ENCODE results near the gene P2RY4. TPM values are rescaled to one million over a fixed set of nuclear protein-coding genes. Genes with fewer than 3 reads are reported as not detected.
A peak's percentile ranks its signal among the peaks of the same experiment; 100 is the strongest.

The P2RY4 gene
- total RNA-seq: 1 to 10 TPM; 2.2 to 7.0 (median 4.3) TPM

DNA sequence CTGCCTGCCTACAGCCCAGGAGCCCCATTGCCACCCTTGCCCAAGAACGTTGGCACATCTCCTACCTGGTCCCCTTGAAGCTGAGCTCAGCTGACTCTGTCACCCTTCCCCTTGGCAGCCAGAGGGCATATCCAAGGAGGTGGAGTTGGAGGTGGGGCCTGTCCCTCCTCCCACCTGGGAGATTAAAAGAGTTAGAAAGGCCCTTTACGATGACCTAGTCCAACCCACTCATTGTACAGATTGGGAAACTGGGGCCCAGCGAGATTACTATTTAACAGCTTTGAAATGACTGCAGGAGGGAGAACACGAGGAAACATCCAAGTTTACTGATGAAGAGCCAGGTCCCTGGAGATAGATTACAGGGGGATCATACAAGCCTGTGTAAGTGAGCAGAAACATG lies at the start of gene P2RY4:
Gene P2RY4, minus strand, starts transcription at position 101 of the 400 bp plus-strand sequence. CDS start 580 bp downstream, outside the sequence.
- TF ChIP-seq EP300 (IDR thresholded peaks at IDR 0.05): no peak
- Histone ChIP-seq H3K4me1 (peaks cover 3% of the 10 kb centered on the region), H3K9me3 (no peaks in the 10 kb centered on the region), H3K27me3 (no peaks in the 10 kb centered on the region), H3K36me3 (no peaks in the 10 kb centered on the region), H3K27ac (no peak within 1 kb of the TSS), H3K4me3 (no peak within 1 kb of the TSS)
- WGBS: 67% methylated on average over 4 of the region's 4 CpGs
- no peak for DNase-seq (ENCODE audit: low spot score in 2 of 2)

DNA sequence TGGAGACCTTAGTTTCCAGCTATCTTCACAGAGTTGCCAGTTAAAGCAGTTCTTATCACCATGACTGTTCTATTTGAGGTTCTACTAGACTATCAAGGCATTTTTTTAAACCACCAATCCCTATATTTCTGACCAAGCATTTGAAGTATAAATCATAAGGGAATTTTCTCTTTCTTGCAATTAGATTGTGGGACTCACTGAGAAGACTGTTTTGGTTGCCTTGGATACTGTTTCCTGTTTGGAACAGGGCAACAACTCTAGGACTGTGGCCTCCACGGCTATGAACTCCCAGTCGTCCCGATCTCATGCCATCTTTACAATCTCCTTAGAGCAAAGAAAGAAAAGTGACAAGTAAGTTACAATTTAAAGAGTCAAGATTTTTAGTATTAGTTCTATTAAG lies 41.7 kb upstream of the P2RY4 start:
- DNase-seq (ENCODE audit: low spot score in 2 of 2): no peak
- Histone ChIP-seq H3K4me3 (no peak overlapping the region), H3K9me3 (no peaks in the 10 kb centered on the region), H3K36me3 (no peaks in the 10 kb centered on the region), H3K4me1 (no peaks in the 10 kb centered on the region), H3K27me3 (no peaks in the 10 kb centered on the region), H3K27ac (no peak overlapping the region)
- TF ChIP-seq, protein P1, sequence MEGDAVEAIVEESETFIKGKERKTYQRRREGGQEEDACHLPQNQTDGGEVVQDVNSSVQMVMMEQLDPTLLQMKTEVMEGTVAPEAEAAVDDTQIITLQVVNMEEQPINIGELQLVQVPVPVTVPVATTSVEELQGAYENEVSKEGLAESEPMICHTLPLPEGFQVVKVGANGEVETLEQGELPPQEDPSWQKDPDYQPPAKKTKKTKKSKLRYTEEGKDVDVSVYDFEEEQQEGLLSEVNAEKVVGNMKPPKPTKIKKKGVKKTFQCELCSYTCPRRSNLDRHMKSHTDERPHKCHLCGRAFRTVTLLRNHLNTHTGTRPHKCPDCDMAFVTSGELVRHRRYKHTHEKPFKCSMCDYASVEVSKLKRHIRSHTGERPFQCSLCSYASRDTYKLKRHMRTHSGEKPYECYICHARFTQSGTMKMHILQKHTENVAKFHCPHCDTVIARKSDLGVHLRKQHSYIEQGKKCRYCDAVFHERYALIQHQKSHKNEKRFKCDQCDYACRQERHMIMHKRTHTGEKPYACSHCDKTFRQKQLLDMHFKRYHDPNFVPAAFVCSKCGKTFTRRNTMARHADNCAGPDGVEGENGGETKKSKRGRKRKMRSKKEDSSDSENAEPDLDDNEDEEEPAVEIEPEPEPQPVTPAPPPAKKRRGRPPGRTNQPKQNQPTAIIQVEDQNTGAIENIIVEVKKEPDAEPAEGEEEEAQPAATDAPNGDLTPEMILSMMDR (IDR thresholded peaks at IDR 0.05): no peak
- TF ChIP-seq EP300 (IDR thresholded peaks at IDR 0.05) (no peak), POLR2A (IDR thresholded peaks at IDR 0.05) (no peak), POLR2AphosphoS5 (IDR thresholded peaks at IDR 0.05) (no peak)
- WGBS: 59% methylated on average over 3 of the region's 3 CpGs

DNA sequence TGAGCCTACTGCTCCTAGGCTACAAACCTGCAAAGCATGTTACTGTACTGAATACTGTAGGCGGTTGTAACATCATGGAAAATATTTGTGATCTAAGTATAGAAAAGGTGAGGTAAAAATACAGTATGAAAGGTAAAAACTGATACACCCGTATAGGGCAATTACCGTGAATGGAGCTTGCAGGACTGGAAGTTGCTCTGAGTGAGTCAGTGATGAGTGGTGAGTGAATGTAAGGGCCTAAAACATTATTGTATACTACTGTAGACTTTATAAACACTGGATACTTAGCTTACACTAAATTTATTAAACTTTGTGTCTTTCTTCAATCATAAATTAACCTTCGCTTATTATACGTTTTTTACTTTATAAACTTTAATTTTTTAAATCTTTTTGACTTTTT lies 33.6 kb upstream of the P2RY4 start:
- Histone ChIP-seq H3K27me3 (no peaks in the 10 kb centered on the region), H3K27ac (no peak overlapping the region), H3K36me3 (no peaks in the 10 kb centered on the region), H3K9me3 (no peaks in the 10 kb centered on the region), H3K4me1 (peaks cover 15% of the 10 kb centered on the region), H3K4me3 (no peak overlapping the region)
- WGBS: 83% methylated on average over 5 of the region's 5 CpGs
- DNase-seq (ENCODE audit: low spot score in 2 of 2): no peak
- TF ChIP-seq, protein P1 (IDR thresholded peaks at IDR 0.05): no peak
- TF ChIP-seq POLR2A (IDR thresholded peaks at IDR 0.05) (no peak), EP300 (IDR thresholded peaks at IDR 0.05) (no peak), POLR2AphosphoS5 (IDR thresholded peaks at IDR 0.05) (no peak)

DNA sequence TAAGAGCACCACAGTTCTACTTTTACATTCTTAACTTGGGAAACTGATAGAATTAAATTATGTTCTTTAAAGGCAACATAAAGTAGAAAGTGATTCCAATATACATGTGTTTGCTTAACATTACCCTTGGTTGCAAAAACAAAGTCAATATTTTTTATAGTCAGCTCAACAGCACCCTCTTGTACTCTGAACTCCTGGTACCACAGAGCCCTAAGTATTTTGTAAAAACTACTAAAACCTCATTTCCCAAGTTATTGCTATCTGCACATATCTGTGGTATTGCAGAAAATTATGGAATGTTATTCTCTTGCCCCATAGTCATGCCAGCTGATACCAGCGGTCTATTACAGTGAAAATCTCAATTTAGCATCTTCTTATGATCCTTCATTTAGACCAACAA lies 32.8 kb upstream of the P2RY4 start:
- H3K36me3 ChIP-seq: no peaks in the 10 kb centered on the region
- peaks cover 15% of the 10 kb centered on the region for H3K4me1 ChIP-seq
- no peaks in the 10 kb centered on the region for H3K9me3 ChIP-seq
- no peak for DNase-seq (ENCODE audit: low spot score in 2 of 2)
- H3K27ac ChIP-seq: no peak overlapping the region
- WGBS: 0% methylated on average over 1 of the region's 1 CpG
- no peaks in the 10 kb centered on the region for H3K27me3 ChIP-seq
- no peak for TF ChIP-seq POLR2A (IDR thresholded peaks at IDR 0.05)
- TF ChIP-seq, protein P1 (IDR thresholded peaks at IDR 0.05): no peak
- no peak for TF ChIP-seq EP300 (IDR thresholded peaks at IDR 0.05)
- TF ChIP-seq POLR2AphosphoS5 (IDR thresholded peaks at IDR 0.05): no peak
- no peak overlapping the region for H3K4me3 ChIP-seq

DNA sequence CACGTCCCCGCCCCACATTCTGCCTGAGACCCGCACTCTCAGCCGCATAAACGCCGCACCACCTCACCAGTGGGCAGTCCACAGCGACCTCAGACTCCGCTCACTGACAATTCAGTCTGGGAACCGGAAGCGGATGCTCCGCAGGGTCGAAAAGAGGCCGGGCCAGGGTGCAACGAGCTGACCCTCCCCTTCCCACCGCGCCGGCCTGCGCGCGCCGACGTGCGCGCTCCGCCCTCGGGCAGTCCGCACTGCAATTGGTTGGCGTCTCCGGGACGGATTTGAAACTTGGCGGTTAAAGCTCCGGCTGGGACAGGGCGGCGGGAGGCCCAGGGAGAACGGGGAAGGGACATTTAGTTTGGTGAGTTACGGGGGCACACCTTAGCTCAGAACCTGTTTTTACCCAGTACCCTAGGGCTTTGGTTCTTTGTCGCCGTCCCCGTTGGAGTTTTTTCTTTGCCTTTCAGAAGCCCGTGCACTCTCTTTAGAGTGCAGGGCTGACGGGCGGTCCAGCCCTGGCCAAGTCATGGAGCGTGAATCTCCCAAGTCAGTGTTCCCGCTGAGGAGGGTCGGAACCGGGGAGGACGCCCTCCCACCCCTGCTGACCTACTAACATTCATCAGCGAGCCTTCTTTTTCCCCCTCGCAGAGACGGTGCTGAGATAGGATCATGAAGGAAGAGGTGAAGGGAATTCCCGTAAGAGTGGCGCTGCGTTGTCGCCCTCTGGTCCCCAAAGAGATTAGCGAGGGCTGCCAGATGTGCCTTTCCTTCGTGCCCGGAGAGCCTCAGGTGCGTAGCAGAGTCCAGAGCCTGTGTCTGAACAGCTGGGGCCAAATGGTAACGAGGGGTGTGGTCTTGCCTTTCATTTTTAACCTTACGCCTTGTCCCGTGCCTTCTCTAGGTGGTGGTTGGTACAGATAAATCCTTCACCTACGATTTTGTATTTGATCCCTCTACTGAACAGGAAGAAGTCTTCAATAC lies 30.1 kb upstream of the P2RY4 start, which contains the start of the genes KIF4A and PDZD11:
Gene KIF4A, plus strand, starts transcription at position 312 of the 978 bp plus-strand sequence. Its CDS starts 355 bp downstream, at position 667.
Gene PDZD11, minus strand, starts transcription at position 135 of the 978 bp plus-strand sequence. CDS start 586 bp downstream, outside the sequence.
- H3K36me3 ChIP-seq: peaks cover 13% of the 10 kb centered on the region
- H3K27ac ChIP-seq: no peak within 1 kb of the TSS
- WGBS: 53% methylated on average over 44 of the region's 62 CpGs
- TF ChIP-seq, protein P1 (IDR thresholded peaks at IDR 0.05): no peak
- TF ChIP-seq POLR2A (IDR thresholded peaks at IDR 0.05): no peak
- no peak for TF ChIP-seq POLR2AphosphoS5 (IDR thresholded peaks at IDR 0.05)
- no peak for TF ChIP-seq EP300 (IDR thresholded peaks at IDR 0.05)
- peak within 1 kb of the TSS; percentile 58 for H3K4me3 ChIP-seq
- no peaks in the 10 kb centered on the region for H3K9me3 ChIP-seq
- peaks cover 15% of the 10 kb centered on the region for H3K4me1 ChIP-seq
- H3K27me3 ChIP-seq: no peaks in the 10 kb centered on the region
- DNase-seq (ENCODE audit: low spot score in 2 of 2): peak; percentile 82 to 83
